ENCODE results near the gene POLR1A.

Gene POLR1A

GRCh38 chr2:85988175-85988913 lies 117.3 kb downstream of the POLR1A start:
- no peaks in the 10 kb centered on the region for H3K9me2 ChIP-seq (replicated peaks; ENCODE audit: low read depth, low read length)
- peaks cover 3% of the 10 kb centered on the region for H3K4me1 ChIP-seq (ENCODE audit: insufficient read depth, low read length, poor library complexity, severe bottlenecking)
- H2AFZ ChIP-seq (ENCODE audit: low read length): no peak overlapping the region
- H3K4me3 ChIP-seq (ENCODE audit: low read length, poor library complexity, severe bottlenecking): no peak overlapping the region
- H3K9me3 ChIP-seq (ENCODE audit: insufficient read depth, low read depth, low read length): no peaks in the 10 kb centered on the region
- H4K20me1 ChIP-seq (ENCODE audit: insufficient read depth, low read length, poor library complexity, severe bottlenecking): no peaks in the 10 kb centered on the region
- no peak for TF ChIP-seq CTCF (conservative IDR thresholded peaks at IDR 0.05; ENCODE audit: low read length)
- H3K36me3 ChIP-seq (ENCODE audit: insufficient read depth, low read length): no peaks in the 10 kb centered on the region
- H3K79me2 ChIP-seq (ENCODE audit: insufficient read depth, low read length): no peaks in the 10 kb centered on the region
- H3K27me3 ChIP-seq (ENCODE audit: insufficient read depth, low read length, poor library complexity, severe bottlenecking): no peaks in the 10 kb centered on the region
- H3K4me2 ChIP-seq (ENCODE audit: low read depth, low read length, poor library complexity, severe bottlenecking): no peak overlapping the region
- H3K9ac ChIP-seq (ENCODE audit: low read depth, low read length, poor library complexity, severe bottlenecking): no peak overlapping the region
- H3F3A ChIP-seq (ENCODE audit: low read depth): no peaks in the 10 kb centered on the region

- no peak for TF ChIP-seq CTCF (conservative IDR thresholded peaks at IDR 0.05; ENCODE audit: low read length)
- TF ChIP-seq EZH2phosphoT487 (IDR thresholded peaks at IDR 0.05; ENCODE audit: borderline replicate concordance): no peak
- no peaks in the 10 kb centered on the region for H3K79me2 ChIP-seq (ENCODE audit: insufficient read depth, low read length)
- no peaks in the 10 kb centered on the region for H3K36me3 ChIP-seq (ENCODE audit: insufficient read depth, low read length)
- H3K4me2 ChIP-seq (ENCODE audit: low read depth, low read length, poor library complexity, severe bottlenecking): no peak overlapping the region
- no peak overlapping the region for H2AFZ ChIP-seq (ENCODE audit: low read length)
- H3K9me2 ChIP-seq (replicated peaks; ENCODE audit: low read depth, low read length): no peaks in the 10 kb centered on the region
- no peaks in the 10 kb centered on the region for H3K4me1 ChIP-seq (ENCODE audit: insufficient read depth, low read length, poor library complexity, severe bottlenecking)
- H3F3A ChIP-seq (ENCODE audit: low read depth): no peaks in the 10 kb centered on the region
- H3K9me3 ChIP-seq (ENCODE audit: insufficient read depth, low read depth, low read length): no peaks in the 10 kb centered on the region
- H3K9ac ChIP-seq (ENCODE audit: low read depth, low read length, poor library complexity, severe bottlenecking): no peak overlapping the region
- H3K4me3 ChIP-seq (ENCODE audit: low read length, poor library complexity, severe bottlenecking): no peak overlapping the region
- no peaks in the 10 kb centered on the region for H3K27me3 ChIP-seq (ENCODE audit: insufficient read depth, low read length, poor library complexity, severe bottlenecking)
- no peaks in the 10 kb centered on the region for H4K20me1 ChIP-seq (ENCODE audit: insufficient read depth, low read length, poor library complexity, severe bottlenecking)
Observed at GRCh38 chr2:85987266-85988174, 118.2 kb downstream of the POLR1A start.

GRCh38 chr2:85986121-85986520 lies 119.6 kb downstream of the POLR1A start:
- no peaks in the 10 kb centered on the region for H3F3A ChIP-seq (ENCODE audit: low read depth)
- H3K9me3 ChIP-seq (ENCODE audit: insufficient read depth, low read depth, low read length): no peaks in the 10 kb centered on the region
- H3K4me1 ChIP-seq (ENCODE audit: insufficient read depth, low read length, poor library complexity, severe bottlenecking): no peaks in the 10 kb centered on the region
- no peaks in the 10 kb centered on the region for H3K9me2 ChIP-seq (replicated peaks; ENCODE audit: low read depth, low read length)
- TF ChIP-seq CTCF (conservative IDR thresholded peaks at IDR 0.05; ENCODE audit: low read length) (no peak), EZH2phosphoT487 (IDR thresholded peaks at IDR 0.05; ENCODE audit: borderline replicate concordance) (no peak)
- H2AFZ ChIP-seq (ENCODE audit: low read length): no peak overlapping the region
- no peaks in the 10 kb centered on the region for H3K27me3 ChIP-seq (ENCODE audit: insufficient read depth, low read length, poor library complexity, severe bottlenecking)
- no peaks in the 10 kb centered on the region for H3K79me2 ChIP-seq (ENCODE audit: insufficient read depth, low read length)
- no peaks in the 10 kb centered on the region for H4K20me1 ChIP-seq (ENCODE audit: insufficient read depth, low read length, poor library complexity, severe bottlenecking)
- no peaks in the 10 kb centered on the region for H3K36me3 ChIP-seq (ENCODE audit: insufficient read depth, low read length)
- no peak overlapping the region for H3K9ac ChIP-seq (ENCODE audit: low read depth, low read length, poor library complexity, severe bottlenecking)
- no peak overlapping the region for H3K4me3 ChIP-seq (ENCODE audit: low read length, poor library complexity, severe bottlenecking)
- no peak overlapping the region for H3K4me2 ChIP-seq (ENCODE audit: low read depth, low read length, poor library complexity, severe bottlenecking)

Measured in Loucy (cell line).